GM04503 (cell line): Measurements from ENCODE around the gene DHX40.
"Not testable (repeated sequence)": the region's sequence is repeated elsewhere in the genome, so short reads cannot be mapped to it uniquely, and the experiment has no call there.

Experiments used
- DNase-seq: peaks from one replicate; pipeline ENCODE4 v3.0.0-alpha.2; 2012; ENCODE audit warnings: low read depth

The DHX40 gene

DNA sequence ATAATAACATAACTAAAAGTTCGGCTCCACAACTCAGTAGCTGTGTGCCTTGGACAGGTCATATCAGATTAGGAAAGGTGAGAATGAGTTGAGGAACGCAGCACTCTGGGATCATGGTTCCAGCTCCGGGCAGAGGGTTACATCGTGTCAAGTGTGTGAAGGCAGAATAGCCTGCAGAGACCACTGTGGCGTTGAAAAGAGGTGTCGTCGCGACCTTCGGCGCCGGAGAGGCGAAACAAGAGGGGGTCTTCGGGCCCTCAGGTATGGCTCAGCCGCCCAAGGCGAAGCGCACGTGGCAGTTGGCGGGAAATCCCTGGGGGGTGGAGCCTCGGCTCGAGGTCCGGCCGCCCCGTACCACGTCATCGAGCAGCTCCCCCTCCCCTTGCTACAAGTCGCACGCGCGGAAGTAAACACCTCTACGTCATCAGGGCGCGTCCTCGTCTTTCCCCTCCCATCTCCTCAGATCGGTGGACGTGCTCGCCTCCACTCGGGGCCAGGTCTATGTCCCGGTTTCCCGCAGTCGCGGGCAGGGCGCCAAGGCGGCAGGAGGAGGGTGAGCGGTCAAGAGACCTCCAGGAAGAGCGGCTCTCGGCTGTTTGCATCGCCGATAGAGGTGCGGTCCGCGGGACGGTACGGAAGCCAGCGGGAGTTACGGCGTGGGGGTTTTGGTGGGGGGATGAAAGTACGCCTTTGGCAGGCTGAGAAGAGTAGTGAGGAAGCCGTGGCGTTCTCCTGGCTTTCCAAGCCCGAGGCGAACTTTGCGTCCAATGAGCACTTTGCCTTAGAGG is at the start of gene DHX40:
DHX40 (plus strand) TSS at position 440 of the 788 bp plus-strand sequence; CDS start at position 502, 62 bp downstream.
- DNase-seq = peak; percentile 50

- DNase-seq = no peak
These were observed 49.0 kb upstream of the DHX40 start for GRCh38 chr17:59516451-59516850.

- no peak for DNase-seq
These were observed 46.3 kb upstream of the DHX40 start for GRCh38 chr17:59519132-59519531.

DNA sequence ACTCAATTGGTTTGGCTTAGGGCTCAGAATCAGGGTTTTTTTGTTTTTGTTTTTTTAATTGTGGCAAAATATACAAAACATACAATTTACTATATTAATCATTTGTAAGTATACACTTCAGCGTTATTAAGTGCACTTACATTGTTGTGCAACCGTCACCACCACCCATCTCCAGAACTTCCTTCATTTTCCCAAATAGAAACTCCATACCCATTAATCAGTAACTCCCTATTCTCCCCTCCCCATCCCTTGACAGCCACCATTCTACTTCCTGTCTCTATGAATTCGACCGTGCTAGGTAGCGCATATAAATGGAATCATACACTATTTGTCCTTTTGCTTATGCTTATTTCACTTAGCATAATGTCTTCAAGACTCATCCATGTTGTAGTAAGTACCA is 45.2 kb upstream of the DHX40 start:
- no peak for DNase-seq

- DNase-seq = peak; percentile 15
These were observed 43.8 kb upstream of the DHX40 start for GRCh38 chr17:59521465-59522126.

DNA sequence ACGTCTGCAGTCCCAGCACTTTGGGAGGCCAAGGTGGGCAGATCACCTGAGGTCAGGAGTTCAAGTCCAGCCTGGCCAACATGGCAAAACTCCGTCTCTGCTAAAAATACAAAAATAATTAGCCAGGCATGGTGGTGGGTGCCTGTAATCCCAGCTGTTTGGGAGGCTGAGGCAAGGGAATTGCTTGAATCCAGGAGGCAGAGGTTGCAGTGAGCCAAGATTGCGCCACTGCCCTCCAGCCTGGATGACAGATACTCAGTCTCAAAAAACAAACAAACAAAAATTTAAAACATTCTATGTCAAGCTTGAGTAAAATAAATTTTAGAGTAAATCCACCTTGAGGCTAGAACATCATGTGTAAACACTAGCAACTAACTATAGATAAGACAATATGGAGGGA is 40.5 kb upstream of the DHX40 start:
- DNase-seq = not testable (repeated sequence)

- no peak for DNase-seq
These were observed 39.7 kb upstream of the DHX40 start for GRCh38 chr17:59525668-59526067.

DNA sequence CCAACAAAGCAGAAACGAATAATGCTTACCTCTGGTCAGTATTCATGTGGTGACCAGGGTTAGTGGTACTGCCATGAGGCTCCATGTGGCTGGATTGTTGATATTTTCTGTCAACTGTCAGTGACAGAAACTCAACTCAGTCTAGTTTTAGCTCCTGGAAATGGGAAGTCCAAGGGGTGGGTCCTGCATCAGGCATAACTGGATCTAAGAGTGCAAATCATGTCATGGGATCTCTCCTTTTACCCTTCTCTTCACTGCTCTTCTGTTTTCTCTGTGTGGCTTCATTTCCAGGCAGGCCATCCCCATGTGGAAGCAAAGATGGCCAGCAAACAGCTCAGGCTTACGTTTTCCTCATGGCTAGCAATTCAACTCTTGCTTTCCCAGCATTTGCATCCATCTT is 39.0 kb upstream of the DHX40 start:
- no peak for DNase-seq

DNA sequence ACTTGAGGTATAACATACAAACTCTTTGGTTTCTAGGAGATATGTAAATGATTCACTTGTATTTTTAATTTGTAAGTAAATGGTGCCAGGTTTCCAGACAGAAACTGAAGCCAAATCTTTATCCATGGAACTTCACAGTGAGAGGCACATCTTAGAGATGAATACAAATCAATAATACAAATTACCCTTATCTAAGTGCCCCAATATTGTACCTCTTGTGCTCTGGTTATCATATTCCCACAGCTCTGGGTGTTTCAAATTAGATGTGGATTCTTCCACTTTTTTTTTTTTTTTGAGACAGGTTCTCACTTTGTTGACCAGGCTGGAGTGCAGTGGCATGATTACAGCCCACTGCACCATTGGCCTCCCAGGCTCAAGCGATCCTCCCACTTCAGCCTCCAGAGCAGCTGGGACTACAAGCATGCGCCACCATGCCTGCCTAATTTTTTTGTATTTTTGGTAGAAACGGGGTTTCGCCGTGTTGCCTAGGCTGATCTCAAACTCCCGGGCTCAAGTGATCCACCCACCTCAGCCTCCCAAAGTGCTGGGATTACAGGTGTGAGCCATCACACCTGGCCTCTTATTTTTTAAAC is 38.0 kb upstream of the DHX40 start:
- DNase-seq = no peak

DNA sequence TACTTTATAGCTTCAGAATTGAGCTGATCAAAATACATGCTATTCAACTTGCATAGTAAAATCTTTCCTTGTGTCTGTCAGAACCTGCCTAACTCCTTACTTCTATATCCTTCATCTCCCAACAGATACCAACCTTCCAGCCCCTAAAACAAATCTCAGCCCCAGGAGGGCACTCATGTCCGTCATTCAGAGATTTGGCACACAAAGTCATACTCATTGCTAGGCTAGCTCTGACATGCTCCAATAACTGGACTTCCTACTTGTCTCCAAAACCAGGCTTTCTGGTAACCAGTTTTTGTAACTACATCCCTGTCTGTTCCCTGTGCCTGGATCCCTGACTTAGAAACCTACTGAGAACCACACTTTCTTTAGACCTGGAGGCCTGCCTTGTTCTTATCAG is 37.5 kb upstream of the DHX40 start:
- DNase-seq = no peak

- no peak for DNase-seq
These were observed 34.9 kb upstream of the DHX40 start for GRCh38 chr17:59530531-59530930.

GRCh38 chr17:59533694-59534093 is 31.7 kb upstream of the DHX40 start:
- DNase-seq = no peak

- no peak for DNase-seq
These were observed 30.8 kb upstream of the DHX40 start for GRCh38 chr17:59534583-59534982.

DNA sequence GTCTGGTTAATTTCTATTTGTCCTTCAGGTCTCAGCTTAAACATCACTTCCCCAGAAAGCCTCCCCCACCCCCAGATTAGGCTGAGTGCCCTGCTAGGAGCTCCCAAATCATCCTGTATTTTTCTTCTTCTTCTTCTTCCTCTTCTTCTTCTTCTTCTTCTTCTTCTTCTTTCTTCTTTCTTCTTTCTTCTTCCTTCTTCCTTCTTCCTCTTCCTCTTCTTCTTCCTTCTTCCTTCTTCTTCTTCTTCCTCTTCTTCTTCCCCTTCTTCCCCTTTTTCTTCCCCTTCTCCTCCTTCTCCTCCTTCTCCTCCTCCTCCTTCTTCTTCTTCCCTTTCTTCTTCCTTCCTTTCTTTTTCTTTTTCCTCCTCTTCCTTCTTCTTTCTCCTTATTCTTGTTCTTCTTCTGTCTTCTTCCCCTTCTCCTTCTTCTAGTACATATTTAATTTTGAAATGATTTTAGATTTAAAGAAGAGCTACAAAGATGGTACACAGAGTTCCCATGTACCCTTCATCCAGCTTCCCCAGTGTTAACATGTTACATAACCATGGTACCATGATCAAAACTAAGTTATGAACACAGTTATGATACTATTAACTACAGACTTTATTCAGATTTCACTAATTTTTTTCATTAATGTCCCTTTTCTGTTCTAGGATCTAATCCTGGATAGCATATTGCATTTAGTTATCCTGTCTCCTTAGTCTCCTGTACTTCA is 27.1 kb upstream of the DHX40 start:
- DNase-seq = no peak

- DNase-seq = no peak
These were observed 22.3 kb upstream of the DHX40 start for GRCh38 chr17:59542960-59543635.

DNA sequence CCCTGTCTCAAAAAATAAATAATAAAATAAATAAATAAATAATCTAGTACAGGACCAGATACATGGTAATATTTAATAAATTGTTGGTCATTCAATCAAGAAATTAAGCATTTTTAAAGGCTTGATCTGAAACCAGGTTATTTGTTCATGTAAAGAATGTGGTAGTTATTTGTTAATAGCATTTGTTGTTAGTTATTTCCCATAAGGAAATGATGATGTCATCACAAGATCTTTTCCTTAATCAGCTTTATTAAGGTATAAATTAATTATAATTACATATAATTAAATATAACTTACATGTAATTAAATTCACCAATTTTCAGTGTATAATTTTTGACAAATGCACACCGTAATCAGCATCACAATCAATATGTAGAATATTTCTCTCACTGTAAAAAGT is 19.5 kb upstream of the DHX40 start:
- no peak for DNase-seq

DNA sequence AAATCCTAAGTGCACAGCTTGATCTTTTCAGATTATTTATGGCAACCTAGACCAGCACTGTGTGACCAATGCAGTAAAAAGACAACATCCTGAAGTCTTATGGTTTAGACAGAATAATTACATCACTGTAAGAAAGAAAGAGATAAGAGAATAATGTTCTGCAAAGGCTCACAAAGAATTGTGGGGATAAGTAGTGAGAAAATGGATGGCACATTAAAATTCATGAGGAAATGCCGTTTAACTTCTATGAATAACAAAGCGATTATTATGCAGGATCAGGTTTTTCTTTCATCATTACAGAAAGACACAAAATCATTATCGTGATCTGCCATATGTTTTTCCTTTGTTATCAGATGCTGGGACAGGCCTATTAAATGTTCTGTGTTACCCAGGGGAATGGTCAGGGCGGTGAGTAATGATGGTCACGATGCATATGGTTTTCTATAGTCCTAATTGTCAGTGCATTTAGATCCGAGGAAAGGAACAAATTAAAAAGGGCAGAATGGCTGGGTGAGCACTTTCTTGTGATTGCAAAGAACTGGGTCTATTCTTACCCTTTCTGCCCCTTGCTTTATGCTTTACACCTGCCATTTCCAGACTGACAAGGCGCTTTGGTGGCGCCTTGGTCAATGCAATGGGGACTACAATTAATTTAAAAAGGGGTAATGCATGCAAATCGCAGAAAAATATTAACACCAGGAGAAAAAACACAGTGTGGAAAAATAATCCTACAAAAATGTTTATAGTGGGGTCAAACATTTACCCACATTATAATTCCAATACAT is 18.1 kb upstream of the DHX40 start:
- no peak for DNase-seq

GRCh38 chr17:59548985-59549384 is 16.4 kb upstream of the DHX40 start:
- not testable (repeated sequence) for DNase-seq

DNA sequence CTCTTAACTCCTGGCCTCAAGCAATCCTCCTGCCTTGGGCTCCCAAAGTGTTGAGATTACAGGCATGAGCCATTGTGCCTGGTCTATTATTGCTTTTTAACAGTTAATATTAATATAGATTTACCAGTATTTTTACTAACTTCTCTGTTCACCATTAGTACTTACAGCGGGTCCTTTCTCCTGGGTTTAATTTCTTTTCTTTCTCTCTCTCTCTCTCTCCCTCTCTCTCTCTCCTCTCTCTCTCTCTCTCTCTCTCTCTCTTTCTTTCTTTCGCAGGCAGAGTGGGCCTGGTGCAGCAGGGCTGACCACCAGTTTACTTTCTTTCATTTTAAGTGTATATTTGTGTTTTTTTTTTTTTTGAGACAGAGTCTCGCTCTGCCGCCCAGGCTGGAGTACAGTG is 14.7 kb upstream of the DHX40 start:
- no peak for DNase-seq

DNA sequence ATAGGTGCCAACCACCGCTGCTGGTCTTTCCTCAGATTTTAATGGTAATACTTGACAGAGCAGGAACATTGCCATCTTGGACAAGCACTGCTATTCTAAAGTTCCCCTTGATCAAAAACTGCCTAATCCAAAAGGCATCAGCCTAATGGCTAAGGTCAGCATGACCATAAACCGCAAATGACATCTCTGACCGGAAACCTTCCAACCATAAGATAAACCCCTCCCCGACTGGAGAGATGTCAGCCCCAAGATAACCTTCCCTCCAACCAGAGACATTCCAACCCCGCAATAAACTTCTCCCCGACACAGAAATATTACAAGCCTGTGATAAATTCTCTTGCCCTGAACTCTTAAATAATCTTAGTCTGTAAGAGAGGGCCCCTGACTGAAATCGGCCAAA is 7.4 kb upstream of the DHX40 start:
- no peak for DNase-seq

DNA sequence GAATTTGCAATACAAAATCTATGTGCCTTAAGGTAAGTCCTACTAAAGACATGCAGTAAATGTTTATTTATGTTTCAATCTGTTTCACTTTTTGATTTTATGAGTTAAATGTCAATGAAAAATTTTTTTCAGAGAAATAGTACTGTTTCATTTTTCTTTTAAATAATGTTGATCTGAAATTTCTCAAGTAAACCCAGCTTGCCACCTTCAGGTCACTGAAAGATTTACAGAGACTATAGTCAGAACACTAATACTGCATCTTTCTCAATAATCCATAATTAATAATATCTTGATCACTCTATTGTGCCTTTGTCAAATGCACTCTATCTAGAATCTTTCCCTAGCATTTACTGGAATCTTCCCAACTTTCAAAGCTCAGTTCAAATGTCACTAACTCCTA is 6.5 kb upstream of the DHX40 start:
- DNase-seq = no peak
